A673 (cell line): ENCODE data around the gene SLC51A.
"Not testable (repeated sequence)": the region's sequence is repeated elsewhere in the genome, so short reads cannot be mapped to it uniquely, and the experiment has no call there.

Source experiments
- EZH2 ChIP-seq: fragments of 200-600 bp; sonication (generic); IDR thresholded peaks from 2 replicates; pipeline ENCODE4 v1.6.1; 2017; ENCODE audit warnings: borderline replicate concordance, low read depth, mild to moderate bottlenecking, mixed read lengths, antibody characterized with exemption, low read length; ENCODE audit not compliant: poor library complexity, severe bottlenecking
- TF ChIP-seq, protein P1 (sequence below): fragments of 300-800, 200-600 bp; sonication (generic); conservative IDR thresholded peaks from 2 replicates; pipeline ENCODE4 v1.5.1; 2017; ENCODE audit warnings: low read depth, mild to moderate bottlenecking, antibody characterized with exemption, low read length, moderate library complexity, mixed read lengths

DNA sequence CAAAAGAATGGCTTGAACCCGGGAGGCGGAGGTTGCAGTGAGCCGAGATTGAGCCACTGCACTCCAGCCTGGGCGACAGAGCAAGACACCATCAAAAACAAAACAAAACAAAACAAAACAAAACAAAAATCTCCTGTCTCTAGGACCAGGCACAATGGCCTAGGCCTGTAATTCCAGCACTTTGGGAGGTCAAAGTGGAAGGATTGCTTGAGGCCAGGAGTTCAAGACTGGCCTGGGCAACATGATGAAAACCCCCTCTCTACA, 32.2 kb upstream of the SLC51A start:
- TF ChIP-seq, protein P1, sequence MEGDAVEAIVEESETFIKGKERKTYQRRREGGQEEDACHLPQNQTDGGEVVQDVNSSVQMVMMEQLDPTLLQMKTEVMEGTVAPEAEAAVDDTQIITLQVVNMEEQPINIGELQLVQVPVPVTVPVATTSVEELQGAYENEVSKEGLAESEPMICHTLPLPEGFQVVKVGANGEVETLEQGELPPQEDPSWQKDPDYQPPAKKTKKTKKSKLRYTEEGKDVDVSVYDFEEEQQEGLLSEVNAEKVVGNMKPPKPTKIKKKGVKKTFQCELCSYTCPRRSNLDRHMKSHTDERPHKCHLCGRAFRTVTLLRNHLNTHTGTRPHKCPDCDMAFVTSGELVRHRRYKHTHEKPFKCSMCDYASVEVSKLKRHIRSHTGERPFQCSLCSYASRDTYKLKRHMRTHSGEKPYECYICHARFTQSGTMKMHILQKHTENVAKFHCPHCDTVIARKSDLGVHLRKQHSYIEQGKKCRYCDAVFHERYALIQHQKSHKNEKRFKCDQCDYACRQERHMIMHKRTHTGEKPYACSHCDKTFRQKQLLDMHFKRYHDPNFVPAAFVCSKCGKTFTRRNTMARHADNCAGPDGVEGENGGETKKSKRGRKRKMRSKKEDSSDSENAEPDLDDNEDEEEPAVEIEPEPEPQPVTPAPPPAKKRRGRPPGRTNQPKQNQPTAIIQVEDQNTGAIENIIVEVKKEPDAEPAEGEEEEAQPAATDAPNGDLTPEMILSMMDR, result not testable (repeated sequence)
- TF ChIP-seq EZH2, result not testable (repeated sequence)
